Retinal pigment epithelial cell (primary cell): Measurements from ENCODE around the gene TRIM51.
"Not testable (repeated sequence)": the region's sequence is repeated elsewhere in the genome, so short reads cannot be mapped to it uniquely, and the experiment has no call there.

ENCODE experiments used
- DNase-seq: peaks from one replicate; pipeline ENCODE4 v3.0.0-alpha.2; 2010; ENCODE audit warnings: low read depth
- H3K4me3 ChIP-seq: 2 replicates; pipeline ENCODE4 v1.5.1; 2011; ENCODE audit warnings: mild to moderate bottlenecking, low read length, control low read depth, moderate library complexity
- TF ChIP-seq, protein P1 (sequence below): conservative IDR thresholded peaks from 2 replicates; pipeline ENCODE4 v1.5.1; 2011; ENCODE audit warnings: low read depth, low read length, control low read depth, inconsistent platforms

The TRIM51 gene, protein sequence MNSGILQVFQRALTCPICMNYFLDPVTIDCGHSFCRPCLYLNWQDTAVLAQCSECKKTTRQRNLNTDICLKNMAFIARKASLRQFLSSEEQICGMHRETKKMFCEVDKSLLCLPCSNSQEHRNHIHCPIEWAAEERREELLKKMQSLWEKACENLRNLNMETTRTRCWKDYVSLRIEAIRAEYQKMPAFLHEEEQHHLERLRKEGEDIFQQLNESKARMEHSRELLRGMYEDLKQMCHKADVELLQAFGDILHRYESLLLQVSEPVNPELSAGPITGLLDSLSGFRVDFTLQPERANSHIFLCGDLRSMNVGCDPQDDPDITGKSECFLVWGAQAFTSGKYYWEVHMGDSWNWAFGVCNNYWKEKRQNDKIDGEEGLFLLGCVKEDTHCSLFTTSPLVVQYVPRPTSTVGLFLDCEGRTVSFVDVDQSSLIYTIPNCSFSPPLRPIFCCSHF

DNA sequence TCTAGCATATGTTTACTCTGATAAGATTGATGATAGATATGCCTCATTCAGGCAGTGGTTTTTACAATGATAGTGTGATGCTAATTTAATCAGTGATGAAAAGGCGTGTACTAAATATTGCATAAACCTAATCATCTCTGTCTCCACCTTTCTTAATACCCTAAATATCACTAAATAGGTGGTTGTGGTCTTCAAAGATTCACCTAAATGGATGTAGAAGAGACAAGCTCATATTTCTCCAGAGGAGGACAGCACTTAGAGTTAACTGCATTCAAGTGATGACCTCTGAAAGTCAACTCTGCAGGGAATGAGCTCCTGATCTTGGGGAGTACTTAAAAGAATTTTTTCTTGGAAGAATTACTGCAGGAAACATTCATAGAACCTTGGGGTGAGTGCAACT lies at the start of gene TRIM51:
Gene TRIM51 (plus strand): TSS at position 301 of the 400 bp plus-strand sequence. CDS start 2,132 bp downstream, outside the sequence.
- not testable (repeated sequence) for H3K4me3 ChIP-seq, DNase-seq

GRCh38 chr11:55838452-55838851 lies 44.6 kb upstream of the TRIM51 start, which contains the start of gene OR5D16:
Gene OR5D16, plus strand, starts transcription at chr11:55838752. Its CDS starts 0 bp downstream, at chr11:55838752.
- TF ChIP-seq, protein P1, sequence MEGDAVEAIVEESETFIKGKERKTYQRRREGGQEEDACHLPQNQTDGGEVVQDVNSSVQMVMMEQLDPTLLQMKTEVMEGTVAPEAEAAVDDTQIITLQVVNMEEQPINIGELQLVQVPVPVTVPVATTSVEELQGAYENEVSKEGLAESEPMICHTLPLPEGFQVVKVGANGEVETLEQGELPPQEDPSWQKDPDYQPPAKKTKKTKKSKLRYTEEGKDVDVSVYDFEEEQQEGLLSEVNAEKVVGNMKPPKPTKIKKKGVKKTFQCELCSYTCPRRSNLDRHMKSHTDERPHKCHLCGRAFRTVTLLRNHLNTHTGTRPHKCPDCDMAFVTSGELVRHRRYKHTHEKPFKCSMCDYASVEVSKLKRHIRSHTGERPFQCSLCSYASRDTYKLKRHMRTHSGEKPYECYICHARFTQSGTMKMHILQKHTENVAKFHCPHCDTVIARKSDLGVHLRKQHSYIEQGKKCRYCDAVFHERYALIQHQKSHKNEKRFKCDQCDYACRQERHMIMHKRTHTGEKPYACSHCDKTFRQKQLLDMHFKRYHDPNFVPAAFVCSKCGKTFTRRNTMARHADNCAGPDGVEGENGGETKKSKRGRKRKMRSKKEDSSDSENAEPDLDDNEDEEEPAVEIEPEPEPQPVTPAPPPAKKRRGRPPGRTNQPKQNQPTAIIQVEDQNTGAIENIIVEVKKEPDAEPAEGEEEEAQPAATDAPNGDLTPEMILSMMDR, result no peak
- no peak for DNase-seq

DNA sequence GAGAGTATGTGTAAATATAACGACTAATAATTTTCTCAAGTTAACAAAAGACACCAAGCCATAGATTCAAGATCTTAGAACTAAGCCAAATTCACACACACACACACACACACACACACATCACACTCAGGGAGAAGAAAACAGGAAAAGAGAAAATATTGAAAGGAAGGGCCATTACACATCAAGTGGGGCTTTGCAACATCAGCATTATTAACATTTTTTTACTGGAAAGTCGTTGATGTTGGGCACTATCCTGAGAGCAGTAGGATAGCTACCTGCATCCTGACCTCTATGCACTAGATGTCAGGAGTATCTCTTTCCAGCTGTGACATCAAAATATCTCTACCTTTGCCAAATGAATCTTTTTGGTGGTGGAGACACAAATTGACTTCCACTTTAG lies 35.6 kb upstream of the TRIM51 start:
- TF ChIP-seq, protein P1, result no peak
- DNase-seq, result no peak
- H3K4me3 ChIP-seq, result no peak overlapping the region

More at GRCh38 chr11:55838452-55838851, 44.6 kb upstream of the TRIM51 start, which contains the start of gene OR5D16:
- no peak within 1 kb of the TSS for H3K4me3 ChIP-seq

DNA sequence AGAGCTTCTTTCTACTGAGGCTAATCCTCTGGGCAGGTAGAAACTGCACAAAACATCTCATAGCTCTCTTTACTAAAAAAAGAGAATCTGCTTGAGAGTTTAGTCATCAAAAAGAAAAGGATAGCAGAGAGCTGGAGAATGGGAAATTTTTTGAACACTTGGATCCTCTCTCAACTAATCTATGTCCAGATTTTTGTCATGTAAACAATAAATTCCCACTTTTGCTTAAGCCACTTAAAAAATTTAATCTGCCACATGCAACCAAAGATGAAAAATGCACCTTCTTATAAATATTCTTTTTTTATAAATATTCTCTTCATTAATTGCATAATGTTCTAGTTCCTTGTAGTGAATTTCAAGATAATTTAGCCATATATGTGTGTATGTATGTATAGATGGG lies 34.1 kb upstream of the TRIM51 start:
- TF ChIP-seq, protein P1, result no peak

GRCh38 chr11:55852141-55852540 lies 31.0 kb upstream of the TRIM51 start:
- H3K4me3 ChIP-seq, result no peak overlapping the region
- DNase-seq, result no peak
- TF ChIP-seq, protein P1, result no peak

More for the DNA sequence above, 34.1 kb upstream of the TRIM51 start:
- H3K4me3 ChIP-seq, result no peak overlapping the region
- DNase-seq, result no peak

DNA sequence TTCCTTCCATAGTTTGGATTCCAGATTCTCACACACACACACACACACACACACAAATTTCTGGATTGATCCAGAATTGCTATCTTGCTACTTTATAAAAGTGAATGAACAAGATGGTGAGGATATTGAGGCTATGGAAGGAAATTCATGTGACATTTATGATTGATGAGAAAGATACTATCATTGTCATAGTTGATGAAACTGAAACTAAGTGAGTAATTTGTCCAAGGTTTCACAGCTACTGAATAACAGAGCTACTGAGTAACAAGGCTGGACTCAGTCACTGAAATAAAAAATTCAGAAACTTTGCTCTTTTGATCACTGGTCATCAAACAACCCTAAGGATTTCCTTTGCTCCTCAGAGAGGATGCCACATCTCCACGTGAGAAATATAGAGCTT lies 28.4 kb upstream of the TRIM51 start:
- DNase-seq, result no peak
- TF ChIP-seq, protein P1, result no peak
- H3K4me3 ChIP-seq, result no peak overlapping the region

DNA sequence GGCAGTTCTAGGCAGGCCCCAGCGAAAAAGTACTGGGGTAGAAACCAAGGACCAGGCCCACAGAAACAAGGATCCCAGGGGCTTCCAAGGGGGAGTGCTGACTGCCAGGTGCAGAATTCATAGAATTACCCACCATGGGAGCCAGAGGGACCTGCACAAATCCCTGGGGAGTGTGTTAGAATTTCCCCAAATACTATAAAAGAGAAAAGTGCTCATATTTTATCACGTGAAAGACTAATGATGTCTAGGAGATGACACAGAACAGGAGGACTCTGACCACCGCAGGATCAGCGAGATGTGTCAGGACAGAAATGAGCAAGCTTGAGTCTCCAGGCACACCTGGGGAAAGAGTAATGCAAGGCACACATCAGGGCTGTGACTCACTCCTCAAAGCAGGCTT lies 15.7 kb upstream of the TRIM51 start:
- not testable (repeated sequence) for DNase-seq, H3K4me3 ChIP-seq

DNA sequence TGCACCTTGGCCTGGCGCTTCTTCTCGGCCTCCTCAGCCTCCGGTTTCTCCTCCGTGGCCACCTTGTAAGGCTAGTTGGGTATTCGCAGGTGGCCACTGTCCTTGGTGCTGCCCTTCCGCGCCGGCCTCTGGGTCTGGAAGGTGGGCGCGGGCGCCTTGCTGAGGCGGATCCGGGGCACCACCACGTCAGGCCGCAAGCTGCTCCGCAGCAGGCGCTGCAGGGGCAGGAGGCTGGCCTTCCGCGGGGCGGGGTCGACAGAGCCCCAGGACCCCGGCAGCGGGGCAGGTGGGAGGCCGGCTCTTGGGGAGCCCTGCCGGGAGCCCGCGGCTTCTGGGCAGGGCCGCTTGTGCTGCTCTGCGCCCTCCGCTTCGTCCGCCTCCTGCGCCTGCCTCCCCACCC lies 10.4 kb upstream of the TRIM51 start:
- not testable (repeated sequence) for H3K4me3 ChIP-seq, DNase-seq

DNA sequence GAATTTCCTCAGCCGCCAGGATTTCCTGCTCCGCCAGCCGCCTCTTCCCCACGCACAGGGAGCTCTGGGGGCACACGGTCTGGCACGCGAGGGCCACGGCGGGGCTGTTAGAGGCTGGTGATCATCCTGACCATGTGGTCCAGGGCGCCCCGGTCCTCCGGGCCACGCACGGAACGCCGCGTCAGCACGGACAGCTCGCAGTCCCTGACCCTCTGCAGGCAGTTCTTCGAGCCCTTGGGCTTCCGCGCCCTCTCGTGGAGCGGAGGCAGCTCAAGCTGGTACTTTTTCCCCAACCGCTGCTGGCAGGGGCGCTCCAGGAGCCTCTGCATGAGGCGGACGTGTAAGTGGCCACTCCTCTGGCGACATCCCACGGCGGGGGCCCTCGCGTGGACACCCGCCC lies 10.0 kb upstream of the TRIM51 start:
- DNase-seq, H3K4me3 ChIP-seq: not testable (repeated sequence)

- H3K4me3 ChIP-seq, DNase-seq: not testable (repeated sequence)
Observed at GRCh38 chr11:55884995-55885394, 1.9 kb downstream of the TRIM51 start.

- not testable (repeated sequence) for H3K4me3 ChIP-seq
Observed at GRCh38 chr11:55885481-55885880, 2.4 kb downstream of the TRIM51 start.

More at GRCh38 chr11:55885481-55885880, 2.4 kb downstream of the TRIM51 start:
- DNase-seq, result not testable (repeated sequence)
